ENCODE data around the gene PRKCB.

- TF ChIP-seq POLR2A (IDR thresholded peaks at IDR 0.05; ENCODE audit: low read length) (no peak), RAD21 (conservative IDR thresholded peaks at IDR 0.05 in 1 of 2, IDR thresholded peaks at IDR 0.05 in 1 of 2) (no peak)
- TF ChIP-seq, protein P1, sequence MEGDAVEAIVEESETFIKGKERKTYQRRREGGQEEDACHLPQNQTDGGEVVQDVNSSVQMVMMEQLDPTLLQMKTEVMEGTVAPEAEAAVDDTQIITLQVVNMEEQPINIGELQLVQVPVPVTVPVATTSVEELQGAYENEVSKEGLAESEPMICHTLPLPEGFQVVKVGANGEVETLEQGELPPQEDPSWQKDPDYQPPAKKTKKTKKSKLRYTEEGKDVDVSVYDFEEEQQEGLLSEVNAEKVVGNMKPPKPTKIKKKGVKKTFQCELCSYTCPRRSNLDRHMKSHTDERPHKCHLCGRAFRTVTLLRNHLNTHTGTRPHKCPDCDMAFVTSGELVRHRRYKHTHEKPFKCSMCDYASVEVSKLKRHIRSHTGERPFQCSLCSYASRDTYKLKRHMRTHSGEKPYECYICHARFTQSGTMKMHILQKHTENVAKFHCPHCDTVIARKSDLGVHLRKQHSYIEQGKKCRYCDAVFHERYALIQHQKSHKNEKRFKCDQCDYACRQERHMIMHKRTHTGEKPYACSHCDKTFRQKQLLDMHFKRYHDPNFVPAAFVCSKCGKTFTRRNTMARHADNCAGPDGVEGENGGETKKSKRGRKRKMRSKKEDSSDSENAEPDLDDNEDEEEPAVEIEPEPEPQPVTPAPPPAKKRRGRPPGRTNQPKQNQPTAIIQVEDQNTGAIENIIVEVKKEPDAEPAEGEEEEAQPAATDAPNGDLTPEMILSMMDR (IDR thresholded peaks at IDR 0.05), result no peak
These were observed 382.5 kb downstream of the PRKCB start for GRCh38 chr16:24218299-24218698.

All from A549 (cell line).